CD4-positive, alpha-beta T cell treated with Interleukin-21 for 1 hour (primary cell): Measurements from ENCODE around the gene RBM4.

ENCODE experiments used
- DNase-seq: peaks from one replicate; pipeline ENCODE4 v3.0.0-alpha.2; 2020

Gene RBM4

GRCh38 chr11:66659763-66660162 lies 21.3 kb downstream of the RBM4 start:
- DNase-seq, result no peak

GRCh38 chr11:66663741-66664296 lies 25.3 kb downstream of the RBM4 start:
- DNase-seq, result no peak

GRCh38 chr11:66665369-66665768 lies 26.9 kb downstream of the RBM4 start:
- no peak for DNase-seq

GRCh38 chr11:66670816-66671215 lies 32.3 kb downstream of the RBM4 start:
- DNase-seq, result no peak

GRCh38 chr11:66674964-66675602 lies 36.6 kb downstream of the RBM4 start:
- DNase-seq, result no peak

- DNase-seq, result no peak
Observed at GRCh38 chr11:66676282-66676919, 37.9 kb downstream of the RBM4 start.

GRCh38 chr11:66676931-66677598 lies 38.6 kb downstream of the RBM4 start:
- no peak for DNase-seq

GRCh38 chr11:66677599-66678375 lies 39.3 kb downstream of the RBM4 start, which contains the start of gene RBM4B:
Gene RBM4B, minus strand, starts transcription at chr11:66677887. Its CDS starts 808 bp downstream, at chr11:66677079.
- DNase-seq, result peak; percentile 98

GRCh38 chr11:66680966-66681645 lies 42.6 kb downstream of the RBM4 start:
- DNase-seq, result no peak

- no peak for DNase-seq
Observed at GRCh38 chr11:66683877-66684276, 45.4 kb downstream of the RBM4 start.

- DNase-seq, result no peak
Observed at GRCh38 chr11:66684635-66685034, 46.1 kb downstream of the RBM4 start.

GRCh38 chr11:66685276-66686099 lies 47.0 kb downstream of the RBM4 start:
- no peak for DNase-seq

- DNase-seq, result no peak
Observed at GRCh38 chr11:66686100-66686785, 47.7 kb downstream of the RBM4 start.

- no peak for DNase-seq
Observed at GRCh38 chr11:66686801-66687750, 48.6 kb downstream of the RBM4 start.

- DNase-seq, result no peak
Observed at GRCh38 chr11:66687831-66688281, 49.4 kb downstream of the RBM4 start.

- no peak for DNase-seq
Observed at GRCh38 chr11:66688561-66689534, 50.3 kb downstream of the RBM4 start.

- no peak for DNase-seq
Observed at GRCh38 chr11:66689661-66690590, 51.4 kb downstream of the RBM4 start.
